Nephron (organoid): ENCODE data around the gene SLC25A34.

ENCODE experiments used
- H3K27ac Mint-ChIP-seq, 3 experiments: 2 replicates each; pipeline ENCODE4 v1.8.0; 2020; ENCODE audit warnings: mixed read lengths in 3 of 3, mild to moderate bottlenecking in 2 of 3, moderate library complexity in 1 of 3
- H3K27me3 Mint-ChIP-seq: 2 replicates; pipeline ENCODE4 v1.8.0; 2021; ENCODE audit warnings: low read depth, mild to moderate bottlenecking, moderate library complexity, mixed read lengths
- H3K36me3 Mint-ChIP-seq: 2 replicates; pipeline ENCODE4 v1.8.0; 2020; ENCODE audit warnings: low read depth, mixed read lengths
- H3K4me1 Mint-ChIP-seq: 2 replicates; pipeline ENCODE4 v1.8.0; 2020; ENCODE audit warnings: mixed read lengths
- H3K4me3 Mint-ChIP-seq, 3 experiments: 2 replicates each; pipeline ENCODE4 v1.8.0; 2020; ENCODE audit warnings: mild to moderate bottlenecking in 3 of 3, mixed read lengths in 3 of 3, moderate library complexity in 2 of 3
- H3K9me3 Mint-ChIP-seq: 2 replicates; pipeline ENCODE4 v1.8.0; 2020; ENCODE audit warnings: mixed read lengths
- TF ChIP-seq, protein P1 (sequence below), 3 experiments: fragments of 200-600 bp; sonication (generic); IDR thresholded peaks; one replicate each; pipeline ENCODE4 v1.5.0; 2021; ENCODE audit warnings: antibody characterized with exemption in 3 of 3; ENCODE audit not compliant: unreplicated experiment in 3 of 3

The SLC25A34 gene

DNA sequence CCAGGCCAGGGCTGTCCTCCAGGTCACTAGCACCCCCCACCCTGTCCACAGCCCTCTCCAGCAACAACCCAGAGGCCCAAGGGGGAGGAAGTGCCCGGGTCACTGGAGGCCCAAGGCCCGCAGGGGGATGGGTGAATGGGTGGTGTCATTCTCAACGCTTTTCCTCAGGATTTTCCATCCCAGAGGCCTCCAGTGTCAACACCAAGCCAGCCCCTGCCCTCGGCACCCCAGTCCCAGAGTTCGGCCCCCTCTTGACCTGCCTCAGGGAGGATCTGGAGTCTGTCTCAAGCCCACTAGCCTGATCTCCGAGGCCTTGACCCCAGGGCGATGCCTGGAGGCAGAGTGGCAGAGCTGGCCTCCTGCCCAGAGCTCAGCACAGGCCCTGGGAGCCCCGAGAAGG lies 11.3 kb downstream of the SLC25A34 start:
- no peak overlapping the region for H3K4me3 Mint-ChIP-seq

GRCh38 chr1:15748264-15748663 lies 12.2 kb downstream of the SLC25A34 start:
- Mint-ChIP-seq H3K27ac (no peak overlapping the region), H3K4me1 (no peaks in the 10 kb centered on the region), H3K27me3 (no peaks in the 10 kb centered on the region)

More for the DNA sequence above, 11.3 kb downstream of the SLC25A34 start:
- H3K27me3 Mint-ChIP-seq = no peaks in the 10 kb centered on the region
- no peaks in the 10 kb centered on the region for H3K9me3 Mint-ChIP-seq
- H3K4me1 Mint-ChIP-seq = no peaks in the 10 kb centered on the region
- no peak overlapping the region for H3K27ac Mint-ChIP-seq
- TF ChIP-seq, protein P1, sequence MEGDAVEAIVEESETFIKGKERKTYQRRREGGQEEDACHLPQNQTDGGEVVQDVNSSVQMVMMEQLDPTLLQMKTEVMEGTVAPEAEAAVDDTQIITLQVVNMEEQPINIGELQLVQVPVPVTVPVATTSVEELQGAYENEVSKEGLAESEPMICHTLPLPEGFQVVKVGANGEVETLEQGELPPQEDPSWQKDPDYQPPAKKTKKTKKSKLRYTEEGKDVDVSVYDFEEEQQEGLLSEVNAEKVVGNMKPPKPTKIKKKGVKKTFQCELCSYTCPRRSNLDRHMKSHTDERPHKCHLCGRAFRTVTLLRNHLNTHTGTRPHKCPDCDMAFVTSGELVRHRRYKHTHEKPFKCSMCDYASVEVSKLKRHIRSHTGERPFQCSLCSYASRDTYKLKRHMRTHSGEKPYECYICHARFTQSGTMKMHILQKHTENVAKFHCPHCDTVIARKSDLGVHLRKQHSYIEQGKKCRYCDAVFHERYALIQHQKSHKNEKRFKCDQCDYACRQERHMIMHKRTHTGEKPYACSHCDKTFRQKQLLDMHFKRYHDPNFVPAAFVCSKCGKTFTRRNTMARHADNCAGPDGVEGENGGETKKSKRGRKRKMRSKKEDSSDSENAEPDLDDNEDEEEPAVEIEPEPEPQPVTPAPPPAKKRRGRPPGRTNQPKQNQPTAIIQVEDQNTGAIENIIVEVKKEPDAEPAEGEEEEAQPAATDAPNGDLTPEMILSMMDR (IDR thresholded peaks at IDR 0.05; ENCODE audit: unreplicated experiment in 3 of 3) = no peak
- no peaks in the 10 kb centered on the region for H3K36me3 Mint-ChIP-seq

DNA sequence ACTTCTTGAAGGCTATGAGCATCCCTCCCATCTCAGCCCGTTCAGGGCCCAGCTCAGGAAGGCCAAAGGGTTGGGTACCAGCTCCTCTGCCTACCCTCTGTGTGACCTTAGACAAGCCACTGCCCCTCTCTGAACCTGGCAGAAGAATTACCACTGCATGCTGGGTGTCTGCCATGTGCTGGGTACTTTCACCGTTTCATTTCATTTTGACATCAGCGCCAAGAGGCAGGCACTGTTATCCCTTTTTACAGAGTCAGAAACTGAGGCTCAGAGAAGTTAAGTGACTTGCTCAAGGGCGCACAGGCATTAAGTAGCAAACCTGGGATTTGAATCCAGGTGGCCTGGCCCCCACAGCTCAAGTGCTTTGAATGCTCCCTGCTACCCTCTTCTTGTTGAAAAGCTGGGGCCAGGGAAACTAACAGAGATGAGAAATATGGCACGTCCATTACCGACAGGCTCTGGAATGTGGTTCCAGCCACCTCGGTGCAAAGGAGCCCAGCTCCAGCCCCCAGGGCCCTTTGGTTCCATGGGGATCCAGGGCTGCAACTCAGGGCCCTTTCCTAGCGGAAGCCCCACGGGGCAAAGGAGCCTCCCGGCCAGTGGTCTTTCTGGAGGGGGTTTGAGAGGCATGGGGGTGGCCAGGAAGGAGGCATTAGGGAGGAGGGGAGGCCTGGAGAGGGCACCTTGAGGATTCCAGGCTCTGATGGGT lies 12.8 kb downstream of the SLC25A34 start:
- no peak overlapping the region for H3K4me3 Mint-ChIP-seq
- H3K9me3 Mint-ChIP-seq = no peaks in the 10 kb centered on the region
- no peak overlapping the region for H3K27ac Mint-ChIP-seq
- peaks cover 3% of the 10 kb centered on the region for H3K27me3 Mint-ChIP-seq
- TF ChIP-seq, protein P1 (IDR thresholded peaks at IDR 0.05; ENCODE audit: unreplicated experiment in 3 of 3) = no peak
- no peaks in the 10 kb centered on the region for H3K36me3 Mint-ChIP-seq
- no peaks in the 10 kb centered on the region for H3K4me1 Mint-ChIP-seq

More at GRCh38 chr1:15748264-15748663, 12.2 kb downstream of the SLC25A34 start:
- Mint-ChIP-seq H3K36me3 (no peaks in the 10 kb centered on the region), H3K4me3 (no peak overlapping the region), H3K9me3 (no peaks in the 10 kb centered on the region)
- TF ChIP-seq, protein P1 (IDR thresholded peaks at IDR 0.05; ENCODE audit: unreplicated experiment in 3 of 3) = no peak

GRCh38 chr1:15749399-15750291 lies 13.6 kb downstream of the SLC25A34 start:
- Mint-ChIP-seq H3K27me3 (peaks cover 3% of the 10 kb centered on the region), H3K27ac (no peak overlapping the region), H3K9me3 (no peaks in the 10 kb centered on the region), H3K4me3 (no peak overlapping the region), H3K4me1 (no peaks in the 10 kb centered on the region), H3K36me3 (no peaks in the 10 kb centered on the region)
- TF ChIP-seq, protein P1 (IDR thresholded peaks at IDR 0.05; ENCODE audit: unreplicated experiment in 3 of 3) = no peak

DNA sequence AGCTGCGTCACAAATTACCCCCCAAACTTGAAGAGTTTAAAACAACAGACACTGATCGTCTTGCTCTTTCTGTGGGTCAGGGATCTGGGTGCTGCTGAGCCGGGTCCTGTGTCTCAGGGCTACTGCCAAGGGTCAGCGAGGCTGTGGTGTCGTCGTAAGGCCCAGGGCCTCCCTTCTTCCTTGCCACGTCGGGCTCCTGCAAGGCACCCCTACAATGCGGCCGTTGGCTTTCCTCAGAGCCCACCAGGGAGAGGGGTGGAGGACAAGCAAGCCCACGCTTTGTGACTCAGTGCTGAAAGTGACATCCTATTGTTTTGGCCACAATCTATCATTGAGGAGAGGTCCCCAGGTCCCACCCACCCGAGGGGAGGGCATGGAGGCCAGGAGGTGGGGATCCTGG lies 14.9 kb downstream of the SLC25A34 start:
- Mint-ChIP-seq H3K4me3 (no peak overlapping the region), H3K4me1 (no peaks in the 10 kb centered on the region), H3K9me3 (no peaks in the 10 kb centered on the region), H3K36me3 (no peaks in the 10 kb centered on the region), H3K27me3 (peaks cover 3% of the 10 kb centered on the region), H3K27ac (no peak overlapping the region)
- TF ChIP-seq, protein P1 (IDR thresholded peaks at IDR 0.05; ENCODE audit: unreplicated experiment in 3 of 3) = no peak
